K562 (cell line): Measurements from ENCODE around the gene BPI. TPM values are rescaled to one million over a fixed set of nuclear protein-coding genes. Genes with fewer than 3 reads are reported as not detected.

Experiments
- ATAC-seq: fragments of 200-7000 bp; cut with Tn5 transposase; 3 replicates; pipeline ENCODE4 v1.9.1; 2020; ENCODE audit warnings: moderate library complexity
- BruUV-seq: library from RNA; stranded (reverse); fragments of 400-500 nt; replicated peaks from 2 replicates; lab custom pipeline; 2021; lab: Mats Ljungman, UMichigan
- CTCF ChIA-PET: fragments of 300-600 bp; formaldehyde crosslinking; extraction: SDS; loops from one replicate; lab custom pipeline; 2021; ENCODE audit warnings: low intra/inter-chr PET ratio; lab: Yijun Ruan, JAX
- POLR2A ChIA-PET: fragments of 300-600, 350-650 bp; sonication (Branson Sonifier 250); formaldehyde crosslinking; extraction: SDS; loops from one replicate; lab custom pipeline; 2021; ENCODE audit warnings: antibody characterized with exemption, inconsistent platforms; lab: Yijun Ruan, JAX
- DNase-seq, 4 experiments: peaks; one replicate each; pipeline versions ENCODE4 v3.0.0 to v3.0.0-alpha.2; 2011 to 2018; ENCODE audit warnings: low spot score in 3 of 4, mixed read lengths in 3 of 4; ENCODE audit errors: extremely low read depth in 1 of 4
- FAIRE-seq: peaks from 2 replicates; lab custom pipeline; 2011; peaks lifted over from hg19 to GRCh38; lab: Jason Lieb, UNC
- H2AFZ ChIP-seq: 2 replicates; pipeline ENCODE4 v1.6.0; 2011; ENCODE audit warnings: low read depth, low read length, control low read depth, inconsistent platforms
- H3K27ac ChIP-seq: fragments of 200-600 bp; 3 replicates; pipeline ENCODE4 v1.8.0; 2011; ENCODE audit warnings: low read depth, mild to moderate bottlenecking, control low read depth, inconsistent platforms, low read length, moderate library complexity, mixed read lengths; ENCODE audit errors: extremely low read depth
- H3K27me3 ChIP-seq, 2 experiments: fragments of 300-600 bp in 1 of 2; 2 replicates in 1 of 2; 3 replicates in 1 of 2; pipeline versions ENCODE4 v1.6.0 to v1.8.0; 2011; ENCODE audit warnings: inconsistent platforms in 2 of 2, low read length in 2 of 2, mild to moderate bottlenecking in 1 of 2, mixed read lengths in 1 of 2, moderate library complexity in 1 of 2; ENCODE audit not compliant: control insufficient read depth in 2 of 2, insufficient read depth in 2 of 2
- H3K36me3 ChIP-seq: fragments of 300-600 bp; 3 replicates; pipeline ENCODE4 v1.8.0; 2011; ENCODE audit warnings: mild to moderate bottlenecking, low read length, inconsistent platforms; ENCODE audit not compliant: control insufficient read depth, insufficient read depth
- H3K4me1 ChIP-seq, 2 experiments: fragments of 200-600 bp in 1 of 2; replicated peaks in 1 of 2; 2 replicates in 1 of 2; 3 replicates in 1 of 2; pipeline versions ENCODE4 v1.5.1 to v1.8.0; 2011; ENCODE audit warnings: inconsistent platforms in 2 of 2, low read length in 2 of 2, mild to moderate bottlenecking in 1 of 2, mixed read lengths in 1 of 2, moderate library complexity in 1 of 2; ENCODE audit not compliant: control insufficient read depth in 2 of 2, insufficient read depth in 2 of 2
- H3K4me2 ChIP-seq: 2 replicates; pipeline ENCODE4 v1.6.1; 2011; ENCODE audit warnings: low read length, control low read depth, inconsistent platforms, mixed read lengths; ENCODE audit not compliant: insufficient read depth
- H3K4me3 ChIP-seq: fragments of 200-600 bp; sonication (generic), shearing (Covaris generic); 2 replicates; pipeline ENCODE4 v1.5.1; 2016; ENCODE audit warnings: control low read depth, inconsistent platforms
- H3K79me2 ChIP-seq: fragments of 200-600 bp; 3 replicates; pipeline ENCODE4 v1.8.0; 2011; ENCODE audit warnings: low read length, inconsistent platforms; ENCODE audit not compliant: control insufficient read depth, insufficient read depth
- H3K9ac ChIP-seq, 2 experiments: 2 replicates each; pipeline versions ENCODE4 v1.6.0 to v1.6.1; 2011; ENCODE audit warnings: low read depth in 2 of 2, low read length in 2 of 2, control low read depth in 1 of 2, inconsistent platforms in 1 of 2, mild to moderate bottlenecking in 1 of 2, mixed read lengths in 1 of 2; ENCODE audit not compliant: insufficient read depth in 1 of 2
- H3K9me1 ChIP-seq: one replicate; pipeline ENCODE4 v1.6.0; 2011; ENCODE audit warnings: inconsistent platforms, mild to moderate bottlenecking, low read length, moderate library complexity; ENCODE audit not compliant: control insufficient read depth, insufficient read depth
- H3K9me3 ChIP-seq: replicated peaks from 2 replicates; pipeline ENCODE4 v1.5.1; 2011; ENCODE audit warnings: low read depth, low read length, inconsistent platforms; ENCODE audit not compliant: control insufficient read depth, insufficient read depth
- H4K20me1 ChIP-seq: replicated peaks from 2 replicates; pipeline ENCODE4 v1.6.1; 2011; ENCODE audit warnings: low read length, inconsistent platforms, mixed read lengths; ENCODE audit not compliant: control insufficient read depth, insufficient read depth
- HBP1 ChIP-seq: fragments of 450-650 bp; formaldehyde crosslinking; IDR thresholded peaks from 2 replicates; pipeline ENCODE4 v1.4.0; 2022; ENCODE audit warnings: missing genetic modification characterization
- MYNN ChIP-seq, 2 experiments: sonication (generic); formaldehyde crosslinking in 1 of 2; IDR thresholded peaks; 2 replicates each; pipeline versions ENCODE4 v1.5.0 to v1.6.1; 2016 to 2020; ENCODE audit warnings: antibody characterized with exemption in 1 of 2, missing genetic modification reagents in 1 of 2
- NFE2 ChIP-seq: IDR thresholded peaks from 2 replicates; pipeline ENCODE4 v1.6.1; 2014; ENCODE audit warnings: antibody characterized with exemption, low read depth
- SMAD4 ChIP-seq: fragments of 250-450 bp; sonication (Bioruptor Pico); conservative IDR thresholded peaks from 2 replicates; pipeline ENCODE4 v1.8.0; 2021; ENCODE audit warnings: inconsistent platforms, mild to moderate bottlenecking, moderate library complexity
- THRA ChIP-seq: fragments of 450-650 bp; IDR thresholded peaks from 2 replicates; pipeline ENCODE4 v1.6.1; 2017; ENCODE audit warnings: mild to moderate bottlenecking, moderate library complexity
- ZFP30 ChIP-seq: fragments of 250-450 bp; sonication (Bioruptor Pico); IDR thresholded peaks from 2 replicates; pipeline ENCODE4 v1.8.0; 2022; ENCODE audit warnings: moderate library complexity, mild to moderate bottlenecking, inconsistent platforms, borderline replicate concordance
- ZFP91 ChIP-seq: sonication (generic); formaldehyde crosslinking; IDR thresholded peaks from 2 replicates; pipeline ENCODE4 v1.8.0; 2022; ENCODE audit warnings: mild to moderate bottlenecking, missing genetic modification reagents
- ZKSCAN1 ChIP-seq: fragments of 150-350 bp; IDR thresholded peaks from 2 replicates; pipeline ENCODE4 v1.6.1; 2016; ENCODE audit warnings: low read depth, low read length
- ZNF316 ChIP-seq: fragments of 450-650 bp; IDR thresholded peaks from 2 replicates; pipeline ENCODE4 v1.6.1; 2016
- ZNF445 ChIP-seq: fragments of 250-450 bp; sonication (Bioruptor Pico); IDR thresholded peaks from 2 replicates; pipeline ENCODE4 v1.4.0; 2020; ENCODE audit warnings: low read depth, mild to moderate bottlenecking, moderate library complexity
- WGBS: fragments of 100-300 bp; shearing (Covaris generic); methylation state at CpG from one replicate; pipeline ENCODE4 v1.1.6; 2016; ENCODE audit warnings: low coverage, mixed read lengths; ENCODE audit not compliant: insufficient coverage; ENCODE audit errors: missing lambda C conversion rate; 5-methylcytosine and 5-hydroxymethylcytosine counted together
- in situ Hi-C: fragments of 300-500 bp; cut with MboI; formaldehyde crosslinking; loops from 4 replicates; pipeline ENCODE4 v1.15.0; 2018; ENCODE audit warnings: inconsistent platforms, mixed read lengths
- intact Hi-C: fragments of 100-400 bp; cut with micrococcal nuclease; formaldehyde crosslinking; loops from 2 replicates; pipeline ENCODE4 v1.14.2; 2022
- polyA plus RNA-seq, 8 experiments: library from polyadenylated mRNA; depleted of rRNA in 4 of 8; stranded (reverse) in 5 of 8; unstranded in 3 of 8; fragments of >200 nt; fragmentation: Nextera tagmentation in 2 of 8; fragmentation: Illumina TruSeq in 1 of 8; extraction: Ambion mirVana in 2 of 8; extraction: Trizol in 1 of 8; gene quantifications; 2 replicates each; pipeline versions ENCODE4 v1.2.1 to v1.2.3, GENCODE V29; 2011 to 2014; ENCODE audit warnings: inconsistent platforms in 1 of 8, missing spikeins in 1 of 8
- total RNA-seq, 7 experiments: library from RNA; depleted of rRNA in 6 of 7; stranded (reverse); fragments of >200 nt in 6 of 7; fragmentation: Illumina TruSeq in 2 of 7; extraction: Trizol in 2 of 7; gene quantifications; 2 replicates each; pipeline versions ENCODE4 v1.2.1 to v1.2.3, GENCODE V29; 2011 to 2021; ENCODE audit warnings: low replicate concordance in 1 of 7
- TF ChIP-seq, protein P1 (sequence below): fragments of 450-650 bp; IDR thresholded peaks from 2 replicates; pipeline ENCODE4 v1.6.1; 2016; ENCODE audit warnings: low read depth, mild to moderate bottlenecking, moderate library complexity

BPI gene
- total and polyA plus RNA-seq, 9 of the 15 experiments (the other 6 are each of a cell fraction or from before 2014, with no cell fraction given): not detected

DNA sequence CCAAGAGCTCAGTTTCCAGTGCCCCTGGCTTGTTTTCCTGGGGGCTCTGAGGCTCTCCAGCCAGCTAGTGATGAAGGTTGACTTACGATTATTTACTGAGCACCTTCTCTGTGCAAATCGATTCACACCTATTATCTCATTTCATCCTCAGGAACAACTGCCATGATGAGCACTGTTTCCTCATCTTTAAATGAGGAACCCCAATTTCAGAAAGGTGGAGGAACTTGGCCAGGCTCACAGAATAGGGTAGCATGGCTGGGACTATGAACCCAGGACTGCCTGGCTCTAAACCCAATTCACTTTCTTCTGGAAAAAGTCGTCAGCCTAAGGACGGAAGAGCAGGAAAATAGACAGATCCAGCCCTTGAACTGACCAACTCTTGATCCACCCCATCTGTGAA, 3.5 kb upstream of the BPI start:
- ChIA-PET CTCF (no interaction called here), POLR2A (no interaction called here)
- no peaks in the 10 kb centered on the region for H3K36me3 ChIP-seq
- no peaks in the 10 kb centered on the region for H3K79me2 ChIP-seq
- peaks cover 3% of the 10 kb centered on the region; the same call in 1 of the 2 replicates for H4K20me1 ChIP-seq
- H3K27ac ChIP-seq: no peak overlapping the region
- H2AFZ ChIP-seq: no peak overlapping the region
- BruUV-seq: no TSS peak
- no peak overlapping the region for H3K4me2 ChIP-seq
- intact Hi-C loops: no loop called here
- no peaks in the 10 kb centered on the region for H3K9me3 ChIP-seq
- TF ChIP-seq ZKSCAN1 (no peak), MYNN (IDR thresholded peaks at IDR 0.05) (no peak), MYNN (CRISPR knock-in tag; IDR thresholded peaks at IDR 0.05) (no peak), ZNF316 (no peak), NFE2 (no peak)
- TF ChIP-seq, protein P1, sequence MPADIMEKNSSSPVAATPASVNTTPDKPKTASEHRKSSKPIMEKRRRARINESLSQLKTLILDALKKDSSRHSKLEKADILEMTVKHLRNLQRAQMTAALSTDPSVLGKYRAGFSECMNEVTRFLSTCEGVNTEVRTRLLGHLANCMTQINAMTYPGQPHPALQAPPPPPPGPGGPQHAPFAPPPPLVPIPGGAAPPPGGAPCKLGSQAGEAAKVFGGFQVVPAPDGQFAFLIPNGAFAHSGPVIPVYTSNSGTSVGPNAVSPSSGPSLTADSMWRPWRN: no peak
- peaks cover 13 to 47% of the 10 kb centered on the region in 2 experiments for H3K27me3 ChIP-seq
- 0% methylated on average over 4 of the region's 4 CpGs for WGBS
- H3K4me1 ChIP-seq: peaks cover 0 to 6% of the 10 kb centered on the region in 2 experiments; a peak in 1 of 5 replicates
- H3K4me3 ChIP-seq: no peak overlapping the region
- in situ Hi-C loops: no loop called here
- DNase-seq (no peak), FAIRE-seq (no peak), ATAC-seq (no peak)
- no peaks in the 10 kb centered on the region for H3K9me1 ChIP-seq
- no peak overlapping the region for H3K9ac ChIP-seq

DNA sequence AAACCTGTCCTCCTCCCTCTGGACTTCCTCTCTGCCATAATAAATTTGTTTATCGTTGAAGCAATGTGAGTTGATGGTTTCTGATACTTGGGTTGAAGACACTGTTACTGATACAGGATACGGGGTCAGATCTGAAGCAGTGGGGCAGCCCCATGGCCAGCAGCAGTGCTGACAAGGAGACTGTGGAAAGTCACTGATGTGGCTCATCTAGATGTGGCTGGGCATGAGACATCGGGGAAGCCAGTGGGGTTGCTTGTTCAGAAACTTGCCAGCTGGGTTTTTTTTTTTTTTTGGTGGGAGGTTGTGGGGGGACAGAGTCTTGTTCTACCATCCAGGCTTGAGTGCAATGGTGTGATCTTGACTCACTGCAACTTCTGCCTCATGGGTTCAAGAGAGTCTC, 2.6 kb upstream of the BPI start:
- no peak for DNase-seq
- CTCF ChIA-PET: no interaction called here
- TF ChIP-seq SMAD4 (CRISPR knock-in tag) (no peak), HBP1 (CRISPR knock-in tag) (no peak), ZFP91 (no peak), THRA (no peak), ZNF445 (CRISPR knock-in tag) (no peak), ZFP30 (CRISPR knock-in tag) (no peak)

More for the DNA sequence above, 2.6 kb upstream of the BPI start:
- Histone ChIP-seq H3K27me3 (peaks cover 11 to 39% of the 10 kb centered on the region in 2 experiments), H3K36me3 (no peaks in the 10 kb centered on the region), H3K9ac (no peak overlapping the region), H3K27ac (no peak overlapping the region), H3K79me2 (no peaks in the 10 kb centered on the region), H3K4me3 (no peak overlapping the region), H4K20me1 (peaks cover 3% of the 10 kb centered on the region; the same call in 1 of the 2 replicates), H3K4me2 (no peak overlapping the region), H3K9me3 (no peaks in the 10 kb centered on the region), H2AFZ (no peak overlapping the region), H3K4me1 (peaks cover 0 to 6% of the 10 kb centered on the region in 2 experiments; a peak in 1 of 5 replicates), H3K9me1 (no peaks in the 10 kb centered on the region)
- in situ Hi-C loops: no loop called here
- intact Hi-C loops: no loop called here
- no TSS peak for BruUV-seq
- POLR2A ChIA-PET: interaction anchor here (1.1 kb wide), 1 partner anchor 9 kb away, joined by 3 read pairs; no protein-coding TSS in a partner anchor
- no peak for FAIRE-seq
- ATAC-seq: no peak
- 0% methylated on average over 3 of the region's 3 CpGs for WGBS
